ENCODE data around the gene LRRTM2. TPM values are rescaled to one million over a fixed set of nuclear protein-coding genes. Genes with fewer than 3 reads are reported as not detected.

LRRTM2 gene
- total and polyA plus RNA-seq, 2 donors (not counting 3 experiments of a cell fraction or from before 2014, with no cell fraction given) = 0.06 to 0.20 TPM

- intact Hi-C loops (cut with micrococcal nuclease) = no loop called here
- Histone ChIP-seq H3K79me2 (ENCODE audit: control insufficient read depth, insufficient read depth, low read length) (peaks cover 88% of the 10 kb centered on the region), H3K9me1 (replicated peaks; ENCODE audit: control insufficient read depth, extremely low read depth, insufficient read depth, low read length) (no peaks in the 10 kb centered on the region), H3K27me3 (ENCODE audit: control insufficient read depth in 2 of 2, insufficient read depth in 2 of 2, low read length in 2 of 2) (no peaks in the 10 kb centered on the region), H4K20me1 (replicated peaks; ENCODE audit: control insufficient read depth, extremely low read depth, insufficient read depth, low read length) (peaks cover 15% of the 10 kb centered on the region), H3K27ac (ENCODE audit: insufficient read depth, low read depth, low read length) (no peak overlapping the region), H3K4me3 (replicated peaks in 1 of 3; ENCODE audit: insufficient read depth in 1 of 3, low read depth in 1 of 3, low read length in 3 of 3) (no peak overlapping the region), H3K9me3 (replicated peaks; ENCODE audit: control insufficient read depth, insufficient read depth, low read length) (no peaks in the 10 kb centered on the region), H3K36me3 (ENCODE audit: control insufficient read depth in 2 of 2, extremely low read depth in 1 of 2, insufficient read depth in 2 of 2, low read length in 2 of 2) (no peaks in the 10 kb centered on the region), H3K4me2 (ENCODE audit: insufficient read depth, low read length) (no peak overlapping the region), H3K9ac (replicated peaks; ENCODE audit: extremely low read depth, insufficient read depth, low read length) (no peak overlapping the region), H2AFZ (ENCODE audit: low read depth, low read length) (no peak overlapping the region), H3K4me1 (ENCODE audit: control insufficient read depth, extremely low read depth, insufficient read depth, low read length) (peaks cover 19% of the 10 kb centered on the region)
- POLR2A ChIA-PET = no interaction called here
- CTCF ChIA-PET = interaction anchor here (0.7 to 3.4 kb wide), 5 partner anchors 9 to 86 kb away, joined by 3 to 7 read pairs (median 4); no protein-coding TSS in a partner anchor
- DNase-seq (ENCODE audit: low read depth, low spot score) (no peak), FAIRE-seq (no peak)
- TF ChIP-seq GATA2 (IDR thresholded peaks at IDR 0.05; ENCODE audit: insufficient read depth, insufficient read length, low read depth, low read length) = no peak
- no peak for TF ChIP-seq CTCF (IDR thresholded peaks at IDR 0.05; ENCODE audit: extremely low read depth in 1 of 2, insufficient read depth in 1 of 2, low read depth in 1 of 2, low read length in 2 of 2)
- TF ChIP-seq POLR2A (IDR thresholded peaks at IDR 0.05; ENCODE audit: low read depth, low read length) = no peak
- no peak for TF ChIP-seq MYC (IDR thresholded peaks at IDR 0.05; ENCODE audit: low read depth, low read length)
- TF ChIP-seq JUN (IDR thresholded peaks at IDR 0.05; ENCODE audit: borderline replicate concordance, insufficient read depth, insufficient read length, low read depth) = no peak
- TF ChIP-seq, protein P1, sequence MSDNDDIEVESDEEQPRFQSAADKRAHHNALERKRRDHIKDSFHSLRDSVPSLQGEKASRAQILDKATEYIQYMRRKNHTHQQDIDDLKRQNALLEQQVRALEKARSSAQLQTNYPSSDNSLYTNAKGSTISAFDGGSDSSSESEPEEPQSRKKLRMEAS (IDR thresholded peaks at IDR 0.05; ENCODE audit: insufficient read depth, insufficient read length) = no peak
- no peak for TF ChIP-seq EZH2 (IDR thresholded peaks at IDR 0.05; ENCODE audit: borderline replicate concordance, low read depth, low read length, severe bottlenecking)
- TF ChIP-seq FOS (IDR thresholded peaks at IDR 0.05; ENCODE audit: borderline replicate concordance, insufficient read depth, low read length) = no peak
- no peak for TF ChIP-seq POLR2AphosphoS5 (IDR thresholded peaks at IDR 0.05; ENCODE audit: insufficient read depth, low read depth, low read length)
- no TSS peak for BruUV-seq (replicated peaks)
- dilution Hi-C loops (cut with MboI; ENCODE audit: extremely low pct_ligation_motif_present, low sequenced_read_pairs) = no loop called here
Observed at GRCh38 chr5:138875946-138876345, 811 bp upstream of the LRRTM2 start.

Measured in endothelial cell of umbilical vein (primary cell).